Adrenal gland (tissue), 5 donors: ENCODE measurements around the gene ABCC4.

Source experiments
- POLR2A ChIP-seq, 2 donors: fragments of 450-650 bp; IDR thresholded peaks; one replicate each; pipeline ENCODE4 v1.6.1; 2017; ENCODE audit warnings: antibody characterized with exemption in 2 of 2, mild to moderate bottlenecking in 2 of 2, moderate library complexity in 1 of 2
- TF ChIP-seq, protein P1 (sequence below), 6 experiments: fragments of 450-650 bp in 4 of 6; fragments of 200-600 bp in 2 of 6; sonication (generic) in 1 of 6; IDR thresholded peaks; 1 replicate in 5 of 6; 2 replicates in 1 of 6; pipeline versions ENCODE4 v1.5.1 to v1.8.0; 2016 to 2021; ENCODE audit warnings: antibody characterized with exemption in 6 of 6, mild to moderate bottlenecking in 2 of 6, moderate library complexity in 1 of 6
- donor health status: DM: no; HTN: no; CAD: no.

- TF ChIP-seq, protein P1, sequence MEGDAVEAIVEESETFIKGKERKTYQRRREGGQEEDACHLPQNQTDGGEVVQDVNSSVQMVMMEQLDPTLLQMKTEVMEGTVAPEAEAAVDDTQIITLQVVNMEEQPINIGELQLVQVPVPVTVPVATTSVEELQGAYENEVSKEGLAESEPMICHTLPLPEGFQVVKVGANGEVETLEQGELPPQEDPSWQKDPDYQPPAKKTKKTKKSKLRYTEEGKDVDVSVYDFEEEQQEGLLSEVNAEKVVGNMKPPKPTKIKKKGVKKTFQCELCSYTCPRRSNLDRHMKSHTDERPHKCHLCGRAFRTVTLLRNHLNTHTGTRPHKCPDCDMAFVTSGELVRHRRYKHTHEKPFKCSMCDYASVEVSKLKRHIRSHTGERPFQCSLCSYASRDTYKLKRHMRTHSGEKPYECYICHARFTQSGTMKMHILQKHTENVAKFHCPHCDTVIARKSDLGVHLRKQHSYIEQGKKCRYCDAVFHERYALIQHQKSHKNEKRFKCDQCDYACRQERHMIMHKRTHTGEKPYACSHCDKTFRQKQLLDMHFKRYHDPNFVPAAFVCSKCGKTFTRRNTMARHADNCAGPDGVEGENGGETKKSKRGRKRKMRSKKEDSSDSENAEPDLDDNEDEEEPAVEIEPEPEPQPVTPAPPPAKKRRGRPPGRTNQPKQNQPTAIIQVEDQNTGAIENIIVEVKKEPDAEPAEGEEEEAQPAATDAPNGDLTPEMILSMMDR (IDR thresholded peaks at IDR 0.05) = no peak
- TF ChIP-seq POLR2A (IDR thresholded peaks at IDR 0.05) = no peak
These were observed 189.6 kb downstream of the ABCC4 start for GRCh38 chr13:95111608-95112007.
